Measurements from ENCODE around the gene RBFOX1. TPM values are rescaled to one million over a fixed set of nuclear protein-coding genes. Genes with fewer than 3 reads are reported as not detected.

RBFOX1 gene
- total RNA-seq, 1 donor from 2014 or later: 0.69 TPM

DNA sequence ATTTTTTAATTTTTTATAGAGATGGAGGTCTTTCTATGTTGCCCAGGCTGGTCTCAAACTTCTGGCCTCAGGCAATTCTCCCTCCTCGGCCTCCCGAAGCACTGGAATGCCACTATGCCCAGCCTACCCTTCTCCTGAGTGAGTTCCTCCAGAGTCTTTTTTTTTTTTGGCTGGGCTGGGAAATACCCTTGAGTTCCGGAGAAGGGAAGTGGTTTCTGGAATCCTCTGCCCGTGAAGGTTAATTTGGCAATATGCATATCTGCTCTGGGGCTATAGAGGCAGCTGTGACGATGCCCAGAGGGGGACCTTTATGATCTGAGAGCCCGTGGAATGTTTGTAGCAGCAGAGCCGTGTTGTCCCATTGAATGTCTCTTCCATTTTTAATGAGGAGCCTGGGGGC is 217.5 kb downstream of the RBFOX1 start:
- TF ChIP-seq, protein P1, sequence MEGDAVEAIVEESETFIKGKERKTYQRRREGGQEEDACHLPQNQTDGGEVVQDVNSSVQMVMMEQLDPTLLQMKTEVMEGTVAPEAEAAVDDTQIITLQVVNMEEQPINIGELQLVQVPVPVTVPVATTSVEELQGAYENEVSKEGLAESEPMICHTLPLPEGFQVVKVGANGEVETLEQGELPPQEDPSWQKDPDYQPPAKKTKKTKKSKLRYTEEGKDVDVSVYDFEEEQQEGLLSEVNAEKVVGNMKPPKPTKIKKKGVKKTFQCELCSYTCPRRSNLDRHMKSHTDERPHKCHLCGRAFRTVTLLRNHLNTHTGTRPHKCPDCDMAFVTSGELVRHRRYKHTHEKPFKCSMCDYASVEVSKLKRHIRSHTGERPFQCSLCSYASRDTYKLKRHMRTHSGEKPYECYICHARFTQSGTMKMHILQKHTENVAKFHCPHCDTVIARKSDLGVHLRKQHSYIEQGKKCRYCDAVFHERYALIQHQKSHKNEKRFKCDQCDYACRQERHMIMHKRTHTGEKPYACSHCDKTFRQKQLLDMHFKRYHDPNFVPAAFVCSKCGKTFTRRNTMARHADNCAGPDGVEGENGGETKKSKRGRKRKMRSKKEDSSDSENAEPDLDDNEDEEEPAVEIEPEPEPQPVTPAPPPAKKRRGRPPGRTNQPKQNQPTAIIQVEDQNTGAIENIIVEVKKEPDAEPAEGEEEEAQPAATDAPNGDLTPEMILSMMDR (IDR thresholded peaks at IDR 0.05; ENCODE audit: unreplicated experiment): no peak
- no peaks in the 10 kb centered on the region for H3K4me1 Mint-ChIP-seq (ENCODE audit: unreplicated experiment)
- H3K36me3 Mint-ChIP-seq (ENCODE audit: low read depth, unreplicated experiment): no peaks in the 10 kb centered on the region
- H3K27ac Mint-ChIP-seq (ENCODE audit: unreplicated experiment): no peak overlapping the region
- H3K4me3 Mint-ChIP-seq (ENCODE audit: unreplicated experiment): no peak overlapping the region
- H3K27me3 Mint-ChIP-seq (ENCODE audit: unreplicated experiment): peaks cover 2% of the 10 kb centered on the region
- no peak for DNase-seq (ENCODE audit: low spot score)
- H3K9me3 Mint-ChIP-seq (ENCODE audit: unreplicated experiment): no peaks in the 10 kb centered on the region

DNA sequence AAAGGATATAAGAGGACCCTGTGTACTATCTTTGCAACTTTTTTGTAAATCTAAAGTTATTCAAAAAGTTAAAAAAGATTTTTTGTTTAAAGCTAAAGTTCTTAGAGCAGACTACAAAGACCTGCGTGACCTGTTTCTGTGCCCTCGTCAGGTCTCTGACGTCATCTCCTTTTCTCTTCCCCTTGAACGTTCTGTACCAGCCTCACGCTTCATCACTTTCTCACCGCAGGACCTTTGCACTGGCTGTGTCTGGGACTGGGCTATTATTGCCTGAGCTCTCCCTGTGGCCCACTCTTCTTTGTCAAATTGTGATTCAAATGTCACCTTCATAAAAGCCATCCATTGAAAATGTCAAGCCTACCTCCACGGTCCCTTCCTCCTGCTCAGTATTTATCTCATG is 222.8 kb downstream of the RBFOX1 start:
- no peak overlapping the region for H3K4me3 Mint-ChIP-seq (ENCODE audit: unreplicated experiment)
- H3K4me1 Mint-ChIP-seq (ENCODE audit: unreplicated experiment): no peaks in the 10 kb centered on the region
- DNase-seq (ENCODE audit: low spot score): no peak
- H3K27ac Mint-ChIP-seq (ENCODE audit: unreplicated experiment): no peak overlapping the region
- TF ChIP-seq, protein P1 (IDR thresholded peaks at IDR 0.05; ENCODE audit: unreplicated experiment): no peak
- no peaks in the 10 kb centered on the region for H3K36me3 Mint-ChIP-seq (ENCODE audit: low read depth, unreplicated experiment)
- no peaks in the 10 kb centered on the region for H3K9me3 Mint-ChIP-seq (ENCODE audit: unreplicated experiment)
- peaks cover 2% of the 10 kb centered on the region for H3K27me3 Mint-ChIP-seq (ENCODE audit: unreplicated experiment)

DNA sequence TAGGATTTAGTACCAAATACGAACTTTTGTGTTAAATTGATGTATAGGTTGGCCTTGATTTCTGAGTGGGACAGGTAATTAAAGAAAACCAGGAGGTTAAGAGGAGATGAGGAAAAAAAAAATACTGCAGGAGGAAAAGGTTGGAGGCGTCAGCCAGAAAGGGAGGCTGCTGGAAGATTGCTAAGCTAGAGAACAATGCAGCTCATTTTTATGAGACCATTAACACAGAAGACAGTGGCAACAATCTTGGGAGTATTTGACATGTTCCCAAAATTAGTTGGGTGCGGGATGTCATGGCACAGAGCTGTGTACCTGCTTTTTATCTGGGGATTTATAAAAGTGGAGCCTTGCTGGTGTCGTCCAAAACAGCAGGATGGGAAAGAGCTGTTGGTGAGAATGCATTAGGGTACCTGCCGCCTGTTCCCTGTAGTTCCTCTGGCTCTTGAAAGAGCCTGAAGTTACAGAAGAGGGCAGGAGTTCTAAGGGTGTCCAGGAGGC is 229.3 kb downstream of the RBFOX1 start:
- TF ChIP-seq, protein P1 (IDR thresholded peaks at IDR 0.05; ENCODE audit: unreplicated experiment): no peak
- DNase-seq (ENCODE audit: low spot score): no peak
- H3K36me3 Mint-ChIP-seq (ENCODE audit: low read depth, unreplicated experiment): no peaks in the 10 kb centered on the region
- H3K27me3 Mint-ChIP-seq (ENCODE audit: unreplicated experiment): no peaks in the 10 kb centered on the region
- H3K27ac Mint-ChIP-seq (ENCODE audit: unreplicated experiment): no peak overlapping the region
- no peaks in the 10 kb centered on the region for H3K4me1 Mint-ChIP-seq (ENCODE audit: unreplicated experiment)
- peaks cover 4% of the 10 kb centered on the region for H3K9me3 Mint-ChIP-seq (ENCODE audit: unreplicated experiment)
- no peak overlapping the region for H3K4me3 Mint-ChIP-seq (ENCODE audit: unreplicated experiment)

DNA sequence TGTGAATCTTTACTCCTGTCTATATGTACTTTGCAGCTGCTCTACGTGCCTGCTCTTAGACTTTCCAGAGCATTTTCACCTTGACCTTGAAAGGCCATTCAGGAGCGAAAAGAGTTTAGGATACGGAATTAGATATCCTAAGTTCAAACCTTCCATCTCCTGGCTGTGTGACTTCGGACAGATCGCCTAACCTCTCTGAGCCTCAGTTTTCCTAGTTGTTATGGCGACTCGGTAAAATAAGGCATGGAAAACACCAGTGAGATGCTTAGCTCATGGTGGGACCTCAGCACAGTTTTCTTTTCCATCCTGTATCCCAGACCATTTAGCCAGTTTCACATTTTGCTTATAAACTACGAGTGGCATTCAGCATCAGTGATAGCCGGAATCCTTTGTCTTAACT is 233.7 kb downstream of the RBFOX1 start:
- TF ChIP-seq, protein P1 (IDR thresholded peaks at IDR 0.05; ENCODE audit: unreplicated experiment): no peak
- DNase-seq (ENCODE audit: low spot score): no peak

DNA sequence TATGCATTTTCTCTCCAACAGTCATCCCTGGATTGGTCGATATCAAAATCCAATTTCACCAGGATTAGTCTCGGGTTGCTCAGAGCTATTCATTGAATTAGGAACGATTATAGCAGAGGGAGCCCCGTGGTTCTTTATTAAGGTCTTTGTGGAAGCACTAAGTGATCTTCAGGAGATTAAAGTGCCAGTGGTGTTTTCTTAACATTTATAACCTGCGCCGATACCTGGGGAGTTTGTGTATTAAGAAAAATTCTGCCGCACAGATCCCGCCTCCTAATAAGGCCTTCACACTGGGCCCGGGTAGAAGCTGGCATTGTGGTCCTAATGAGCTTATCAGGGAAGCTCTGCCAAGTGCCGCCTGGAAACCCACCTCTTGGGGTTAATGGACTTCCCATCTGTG is 238.7 kb downstream of the RBFOX1 start:
- Mint-ChIP-seq H3K27me3 (ENCODE audit: unreplicated experiment) (peaks cover 5% of the 10 kb centered on the region), H3K4me3 (ENCODE audit: unreplicated experiment) (no peak overlapping the region), H3K9me3 (ENCODE audit: unreplicated experiment) (no peaks in the 10 kb centered on the region), H3K27ac (ENCODE audit: unreplicated experiment) (no peak overlapping the region), H3K36me3 (ENCODE audit: low read depth, unreplicated experiment) (no peaks in the 10 kb centered on the region), H3K4me1 (ENCODE audit: unreplicated experiment) (no peaks in the 10 kb centered on the region)
- no peak for DNase-seq (ENCODE audit: low spot score)
- TF ChIP-seq, protein P1 (IDR thresholded peaks at IDR 0.05; ENCODE audit: unreplicated experiment): no peak

More for the DNA sequence above, 233.7 kb downstream of the RBFOX1 start:
- Mint-ChIP-seq H3K27me3 (ENCODE audit: unreplicated experiment) (no peaks in the 10 kb centered on the region), H3K4me3 (ENCODE audit: unreplicated experiment) (no peak overlapping the region), H3K36me3 (ENCODE audit: low read depth, unreplicated experiment) (no peaks in the 10 kb centered on the region), H3K27ac (ENCODE audit: unreplicated experiment) (no peak overlapping the region), H3K4me1 (ENCODE audit: unreplicated experiment) (no peaks in the 10 kb centered on the region), H3K9me3 (ENCODE audit: unreplicated experiment) (no peaks in the 10 kb centered on the region)

Measured in endothelial cell (in vitro differentiated cells).